HS-5 (cell line): ENCODE measurements around the gene RWDD1.

ENCODE experiments used
- DNase-seq: peaks from one replicate; pipeline ENCODE4 v3.0.0-alpha.2; 2012; ENCODE audit warnings: low read depth

The RWDD1 gene

DNA sequence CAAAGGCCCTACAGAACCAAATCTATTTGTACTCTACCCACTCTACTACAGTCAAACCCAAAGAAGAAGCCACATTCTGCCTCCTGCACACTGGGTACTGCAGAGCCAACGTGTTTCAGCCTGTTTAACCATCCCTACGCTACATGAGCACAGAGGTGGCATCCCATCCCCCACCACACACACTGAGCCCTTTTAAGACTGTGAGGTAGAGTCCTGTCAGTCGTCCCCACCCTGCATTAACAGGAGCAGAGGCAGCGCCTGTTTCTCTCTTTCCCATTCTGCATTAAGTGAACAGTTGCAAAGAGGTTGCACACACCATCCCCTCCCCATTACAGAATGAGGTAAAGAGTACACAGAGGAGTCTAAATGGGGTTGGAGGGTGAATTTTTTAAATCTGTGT is 39.8 kb downstream of the RWDD1 start:
- DNase-seq, result no peak

DNA sequence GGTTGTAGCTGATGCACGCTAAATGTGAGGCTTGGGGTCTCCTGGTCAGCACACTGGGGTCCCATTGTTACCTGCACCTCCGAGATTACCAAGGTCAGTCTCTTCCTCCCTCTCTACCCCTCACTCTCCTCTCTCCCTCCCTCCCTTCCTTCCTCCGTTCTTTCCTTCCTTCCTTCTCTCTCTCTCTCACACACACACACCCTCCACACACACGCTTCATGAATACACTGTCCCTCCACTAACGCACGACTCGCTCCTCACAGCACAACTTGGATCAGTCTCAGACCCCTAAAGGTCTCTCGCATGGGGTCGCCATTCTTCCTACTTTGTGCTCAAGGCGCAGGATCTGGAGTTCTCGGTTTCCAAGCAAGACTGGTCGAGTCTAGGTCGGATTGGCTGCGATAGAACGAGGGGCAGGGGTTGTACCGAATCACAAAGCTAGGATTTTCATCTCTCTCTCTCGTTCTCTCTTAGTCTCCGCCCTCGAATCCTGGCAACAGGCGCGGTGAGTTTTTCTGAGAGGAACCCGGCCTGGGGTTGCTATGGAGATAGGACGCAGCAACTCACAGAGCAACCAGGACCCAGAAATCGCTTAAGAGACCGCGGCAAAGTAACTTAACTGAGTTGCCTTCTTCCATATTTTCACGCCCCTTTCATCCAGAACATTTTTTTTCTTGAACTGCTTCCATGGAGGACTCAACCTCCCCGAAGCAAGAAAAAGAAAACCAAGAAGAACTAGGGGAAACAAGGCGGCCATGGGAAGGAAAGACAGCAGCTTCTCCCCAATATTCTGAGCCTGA is 44.8 kb downstream of the RWDD1 start, which contains the start of gene RSPH4A:
Gene RSPH4A, plus strand, starts transcription at position 543 of the 800 bp plus-strand sequence. Its CDS starts 145 bp downstream, at position 688.
- peak; percentile 81 for DNase-seq

DNA sequence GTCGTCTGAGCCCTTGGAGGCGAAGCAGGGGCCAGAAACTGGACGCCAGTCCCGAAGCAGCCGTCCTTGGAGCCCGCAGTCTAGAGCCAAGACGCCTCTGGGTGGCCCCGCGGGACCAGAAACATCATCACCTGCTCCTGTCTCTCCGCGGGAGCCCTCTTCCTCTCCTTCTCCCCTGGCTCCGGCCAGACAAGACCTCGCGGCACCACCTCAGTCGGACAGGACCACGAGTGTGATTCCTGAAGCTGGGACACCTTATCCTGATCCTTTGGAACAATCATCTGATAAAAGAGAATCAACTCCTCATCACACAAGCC is 45.4 kb downstream of the RWDD1 start:
- DNase-seq, result peak; percentile 2

DNA sequence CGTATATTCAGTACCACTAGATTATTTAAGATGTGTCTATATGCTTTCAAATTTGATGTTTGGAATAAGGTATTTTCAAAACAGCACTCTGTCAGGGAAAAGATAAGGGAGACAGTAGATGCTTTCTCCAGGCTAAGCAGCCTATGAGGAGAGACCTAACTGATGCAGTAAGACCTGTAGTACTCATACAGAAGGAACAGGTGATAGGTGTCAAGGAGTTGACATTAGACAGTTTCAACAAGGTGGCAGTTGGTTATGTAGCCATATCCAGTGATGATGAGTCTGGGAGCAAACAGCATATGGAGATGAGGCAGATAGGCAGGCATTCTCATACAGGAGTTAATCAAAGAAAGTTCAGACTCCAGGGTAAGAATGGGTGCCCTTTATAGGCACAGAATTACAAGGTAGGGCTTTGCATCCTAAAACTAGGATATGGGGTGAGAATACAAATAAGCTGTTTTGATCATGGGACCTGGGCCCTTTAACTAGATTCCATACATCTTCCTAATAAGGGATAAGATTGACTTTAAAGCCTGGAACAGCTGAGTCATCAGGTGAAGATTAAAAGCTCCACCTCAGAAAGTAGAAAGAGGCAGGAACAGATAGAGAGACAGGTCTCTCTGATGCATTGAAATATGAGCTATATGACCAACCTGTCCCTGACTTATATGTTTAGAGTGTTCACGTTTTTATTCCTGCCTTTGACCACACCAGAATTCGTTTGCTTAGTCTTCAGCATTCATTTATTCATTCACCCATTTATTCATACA is 52.9 kb downstream of the RWDD1 start:
- no peak for DNase-seq

DNA sequence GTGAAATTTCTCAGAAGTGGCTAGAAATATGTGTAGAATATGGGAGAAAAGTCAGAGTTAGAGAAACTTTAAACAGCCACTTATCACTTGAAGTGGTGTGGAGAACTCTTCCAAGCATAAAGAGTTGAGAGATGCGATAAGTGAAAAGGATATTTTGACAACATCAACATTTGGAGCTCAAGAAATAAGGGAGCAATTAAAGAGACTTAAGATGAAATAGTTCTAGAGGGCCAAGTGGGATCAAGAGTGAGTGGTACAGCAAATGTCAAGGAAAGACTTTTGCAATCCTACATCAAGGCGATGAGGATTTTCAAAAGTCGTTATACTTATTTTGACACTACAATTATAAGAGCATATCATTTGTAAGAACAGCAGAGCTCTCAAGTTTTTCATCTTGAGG is 54.6 kb downstream of the RWDD1 start:
- no peak for DNase-seq

DNA sequence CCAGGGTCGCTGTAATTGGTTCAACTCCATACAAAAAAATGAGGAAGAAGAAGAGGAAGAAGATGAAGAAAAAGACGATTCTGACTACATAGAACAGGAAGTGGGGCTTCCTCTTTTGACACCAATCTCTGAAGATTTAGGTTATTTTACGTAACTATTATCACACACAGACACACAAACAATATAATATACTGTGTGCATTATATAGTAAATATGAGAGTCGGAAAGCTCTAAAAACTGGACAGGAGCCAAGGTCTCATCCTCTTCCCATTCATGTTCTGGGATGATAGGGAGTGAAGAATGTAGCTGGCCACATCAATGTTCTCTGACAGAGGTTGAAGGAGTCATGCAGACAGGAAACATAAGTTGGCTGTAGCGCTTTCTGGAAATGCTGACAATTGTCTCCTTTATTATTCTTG is 58.3 kb downstream of the RWDD1 start:
- no peak for DNase-seq

DNA sequence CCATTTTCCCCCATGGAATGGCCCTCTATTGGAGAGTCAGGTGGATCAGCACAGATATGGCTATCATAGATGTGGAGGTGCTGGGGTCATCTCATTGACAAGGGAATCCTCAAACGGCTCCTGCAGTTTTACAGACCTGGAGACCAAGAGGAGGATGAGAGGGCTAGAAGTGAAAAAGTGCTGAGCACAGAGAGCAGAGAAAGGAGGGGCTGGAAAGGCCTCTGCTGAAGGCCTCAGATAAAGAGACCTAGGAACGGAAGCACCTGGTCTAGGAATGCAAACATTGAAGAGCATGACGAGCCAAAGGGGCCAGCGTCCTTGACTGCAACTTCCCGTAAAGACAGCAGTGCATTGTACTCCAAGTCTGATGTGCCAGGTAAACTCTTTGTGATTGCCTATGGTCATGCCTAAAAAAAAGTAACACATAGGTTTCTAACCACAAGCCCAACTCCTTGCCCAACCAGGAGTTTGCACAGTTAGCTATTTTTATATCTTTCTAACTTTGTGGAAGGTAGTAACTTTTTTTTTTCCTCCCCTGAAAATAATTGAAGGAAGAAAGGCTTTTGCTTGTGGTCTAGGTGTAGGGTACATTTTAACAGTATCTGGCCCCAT is 60.2 kb downstream of the RWDD1 start:
- no peak for DNase-seq

DNA sequence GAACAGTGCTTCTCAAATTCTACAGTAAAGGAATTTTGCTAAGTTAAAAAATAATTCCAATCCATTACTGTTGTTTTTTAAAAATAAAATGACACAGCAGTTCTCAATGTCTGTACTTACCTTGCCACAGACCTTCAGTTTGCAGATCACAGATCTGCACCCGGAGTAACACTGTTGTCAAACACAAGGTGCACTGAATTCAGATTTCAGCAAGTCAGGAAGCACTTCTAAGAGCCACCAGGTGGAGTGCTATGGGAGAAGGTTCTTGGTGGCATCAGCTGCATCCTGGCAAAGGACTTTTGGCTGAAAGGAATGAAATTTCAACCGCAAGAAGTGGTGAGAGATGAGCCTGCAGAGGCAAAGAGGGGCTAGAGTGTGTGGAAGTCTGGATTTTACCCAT is 62.4 kb downstream of the RWDD1 start:
- no peak for DNase-seq
